Common myeloid progenitor, CD34-positive (primary cell): Measurements from ENCODE around the gene GSTO1.

Source experiments
- CTCF ChIA-PET: fragments of 350-600 bp; sonication (Branson Sonifier 250); formaldehyde crosslinking; loops from one replicate; lab custom pipeline; 2021; ENCODE audit warnings: antibody characterized with exemption; lab: Charles Lee
- POLR2A ChIA-PET: fragments of 350-600 bp; sonication (Branson Sonifier 250); formaldehyde crosslinking; loops from one replicate; lab custom pipeline; 2021; ENCODE audit warnings: antibody characterized with exemption; lab: Charles Lee
- DNase-seq, 3 donors: peaks; one replicate each; pipeline versions ENCODE4 v3.0.0 to v3.0.0-alpha.2; 2013
- H3K27ac ChIP-seq, 2 experiments: 1 replicate in 1 of 2; 2 replicates in 1 of 2; pipeline ENCODE4 v1.7.0; 2013; ENCODE audit warnings: inconsistent platforms in 2 of 2, low read length in 2 of 2, mild to moderate bottlenecking in 2 of 2, low read depth in 1 of 2, moderate library complexity in 1 of 2; ENCODE audit not compliant: severe bottlenecking in 2 of 2, insufficient read depth in 1 of 2, poor library complexity in 1 of 2
- H3K27me3 ChIP-seq, 5 experiments: replicated peaks in 2 of 5; 1 replicate in 3 of 5; 2 replicates in 2 of 5; pipeline versions ENCODE4 v1.6.1 to v1.7.0; 2013; ENCODE audit warnings: low read length in 4 of 5, mild to moderate bottlenecking in 2 of 5, moderate library complexity in 2 of 5, inconsistent platforms in 1 of 5; ENCODE audit not compliant: insufficient read depth in 5 of 5, control insufficient read depth in 4 of 5
- H3K36me3 ChIP-seq, 4 experiments: 1 replicate in 2 of 4; 2 replicates in 2 of 4; pipeline versions ENCODE4 v1.6.1 to v1.7.0; 2013; ENCODE audit warnings: low read length in 3 of 4, control low read depth in 1 of 4, mild to moderate bottlenecking in 1 of 4; ENCODE audit not compliant: control insufficient read depth in 4 of 4, insufficient read depth in 4 of 4
- H3K4me1 ChIP-seq, 4 experiments: 1 replicate in 3 of 4; 2 replicates in 1 of 4; pipeline versions ENCODE4 v1.6.1 to v1.7.1; 2013; ENCODE audit warnings: low read length in 3 of 4, mild to moderate bottlenecking in 3 of 4, control low read depth in 1 of 4, inconsistent platforms in 1 of 4, moderate library complexity in 1 of 4; ENCODE audit not compliant: control insufficient read depth in 4 of 4, insufficient read depth in 4 of 4; ENCODE audit errors: control extremely low read depth in 1 of 4
- H3K4me3 ChIP-seq, 7 experiments: 1 replicate in 4 of 7; 2 replicates in 3 of 7; pipeline versions ENCODE4 v1.5.1 to v1.7.0; 2013; ENCODE audit warnings: mild to moderate bottlenecking in 7 of 7, low read length in 6 of 7, moderate library complexity in 6 of 7, inconsistent platforms in 2 of 7, low read depth in 2 of 7, control low read depth in 1 of 7; ENCODE audit not compliant: insufficient read depth in 4 of 7, control insufficient read depth in 1 of 7; ENCODE audit errors: extremely low read depth in 1 of 7
- H3K9me3 ChIP-seq, 5 experiments: 1 replicate in 4 of 5; 2 replicates in 1 of 5; pipeline versions ENCODE4 v1.6.1 to v1.7.1; 2013; ENCODE audit warnings: low read length in 4 of 5, mild to moderate bottlenecking in 2 of 5, inconsistent platforms in 1 of 5, low read depth in 1 of 5, moderate library complexity in 1 of 5; ENCODE audit not compliant: control insufficient read depth in 4 of 5, insufficient read depth in 2 of 5; ENCODE audit errors: control extremely low read depth in 1 of 5
- WGBS: methylation state at CpG from one replicate; pipeline ENCODE4 v1.1.5; 2013; ENCODE audit not compliant: insufficient coverage; 5-methylcytosine and 5-hydroxymethylcytosine counted together

Gene GSTO1

DNA sequence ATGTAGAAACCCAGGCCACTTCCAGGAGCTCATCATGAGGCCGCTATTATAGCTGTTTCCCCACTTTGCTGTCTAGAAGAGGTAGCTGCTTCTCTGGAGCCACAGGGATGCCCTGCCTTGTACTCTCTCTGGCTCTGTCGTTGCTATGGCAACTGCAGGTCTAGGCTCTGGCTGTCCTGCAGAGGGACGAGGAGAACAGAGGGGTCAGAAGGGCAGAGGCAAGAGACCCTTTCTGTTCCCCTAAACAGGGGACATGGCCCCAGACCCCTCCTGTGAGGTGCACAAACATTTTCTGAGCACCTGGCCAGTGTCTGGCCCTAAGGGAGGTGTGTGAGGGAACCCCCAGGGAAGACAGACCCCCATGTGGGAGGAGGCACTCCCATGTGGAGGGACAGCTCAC, 52.2 kb downstream of the GSTO1 start:
- POLR2A ChIA-PET, result no interaction called here
- no peak overlapping the region for H3K27ac ChIP-seq
- H3K36me3 ChIP-seq, result peaks cover 0 to 16% (median 5%) of the 10 kb centered on the region in 4 experiments
- 94% methylated on average over 2 of the region's 3 CpGs for WGBS
- H3K9me3 ChIP-seq, result no peaks in the 10 kb centered on the region
- CTCF ChIA-PET, result interaction anchor here (1.5 to 6.9 kb wide), 10 partner anchors 7 to 42 kb away, joined by 5 to 191 read pairs (median 20); partner anchors contain the start of genes CFAP58 and ITPRIP
- no peak overlapping the region for H3K4me3 ChIP-seq
- H3K27me3 ChIP-seq, result no peaks in the 10 kb centered on the region
- peaks cover 6 to 13% (median 7%) of the 10 kb centered on the region in 4 experiments for H3K4me1 ChIP-seq
- DNase-seq, result no peak

DNA sequence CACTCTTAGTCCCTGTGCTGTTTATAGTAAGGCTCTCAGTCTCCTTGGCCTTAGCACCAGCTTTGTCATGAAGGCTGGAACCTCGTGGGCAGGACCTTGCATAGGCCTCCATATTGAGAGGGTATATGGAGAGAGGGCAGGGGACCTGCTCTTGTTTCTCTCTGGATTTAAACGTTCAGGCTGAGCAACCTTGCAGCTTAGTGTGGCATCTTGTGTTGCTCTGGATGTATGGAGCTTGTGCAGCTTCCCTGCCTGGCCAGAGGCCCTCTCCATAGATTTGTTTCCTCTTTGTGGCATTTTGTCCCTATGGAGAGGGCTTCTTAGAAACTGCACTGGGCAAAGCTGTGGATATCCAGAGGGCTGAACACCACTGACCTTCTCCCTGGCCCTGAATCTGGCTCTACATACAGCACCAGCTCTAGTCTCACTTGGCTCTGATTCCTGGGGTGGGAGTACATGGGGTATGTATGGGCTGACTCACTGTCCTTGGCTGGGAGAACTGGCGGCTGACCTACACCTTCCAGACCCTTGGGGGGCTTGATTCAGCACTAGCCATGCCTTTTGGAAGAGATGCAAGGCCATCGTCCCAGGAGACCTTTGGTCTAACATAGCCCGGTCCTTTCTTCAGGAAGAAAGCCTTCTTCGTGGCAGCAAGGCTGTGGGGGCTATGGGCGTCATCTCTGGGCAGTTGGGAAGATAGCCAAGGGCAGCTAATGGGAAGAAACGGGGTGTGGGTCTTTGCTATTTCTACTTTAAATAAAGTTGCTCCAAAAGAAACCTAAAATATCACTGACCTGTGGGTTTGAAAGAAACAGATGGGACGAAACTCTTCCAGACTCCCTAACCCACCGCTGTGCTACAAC, 53.1 kb downstream of the GSTO1 start:
- no peak overlapping the region for H3K27ac ChIP-seq
- CTCF ChIA-PET, result interaction anchor here (2.7 to 6.9 kb wide), 8 partner anchors 6 to 41 kb away, joined by 10 to 191 read pairs (median 24); partner anchors contain the start of genes CFAP58 and ITPRIP
- peaks cover 0 to 26% (median 7%) of the 10 kb centered on the region in 4 experiments for H3K36me3 ChIP-seq
- H3K4me1 ChIP-seq, result peaks cover 9 to 22% (median 16%) of the 10 kb centered on the region in 4 experiments
- no peaks in the 10 kb centered on the region for H3K27me3 ChIP-seq
- POLR2A ChIA-PET, result no interaction called here
- H3K9me3 ChIP-seq, result no peaks in the 10 kb centered on the region
- no peak overlapping the region for H3K4me3 ChIP-seq
- no peak for DNase-seq
- 90% methylated on average over 7 of the region's 10 CpGs for WGBS

DNA sequence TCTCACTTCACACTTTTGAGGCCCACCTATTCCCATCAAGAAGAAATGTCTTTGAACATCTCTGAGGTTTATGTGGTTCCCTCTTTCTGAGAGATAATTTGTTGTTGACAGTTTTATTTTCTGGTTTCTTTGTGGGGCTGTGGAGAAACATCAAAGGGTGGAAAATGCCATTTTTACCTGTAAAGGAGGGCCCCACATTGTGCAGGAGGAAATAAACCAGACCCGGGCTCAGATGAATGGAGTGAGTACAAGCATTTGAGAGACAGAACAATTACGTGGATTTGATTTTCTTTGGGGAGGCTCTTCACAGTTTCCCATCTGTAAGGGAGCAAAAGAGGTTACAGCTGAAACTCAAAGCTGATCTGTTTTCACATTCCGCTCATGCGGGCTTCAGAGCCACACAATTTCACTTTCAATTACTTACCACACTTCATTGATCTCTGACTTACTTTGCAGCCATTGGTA, 53.8 kb downstream of the GSTO1 start:
- peaks cover 9 to 27% (median 20%) of the 10 kb centered on the region in 4 experiments for H3K4me1 ChIP-seq
- no peak overlapping the region for H3K27ac ChIP-seq
- DNase-seq, result no peak

DNA sequence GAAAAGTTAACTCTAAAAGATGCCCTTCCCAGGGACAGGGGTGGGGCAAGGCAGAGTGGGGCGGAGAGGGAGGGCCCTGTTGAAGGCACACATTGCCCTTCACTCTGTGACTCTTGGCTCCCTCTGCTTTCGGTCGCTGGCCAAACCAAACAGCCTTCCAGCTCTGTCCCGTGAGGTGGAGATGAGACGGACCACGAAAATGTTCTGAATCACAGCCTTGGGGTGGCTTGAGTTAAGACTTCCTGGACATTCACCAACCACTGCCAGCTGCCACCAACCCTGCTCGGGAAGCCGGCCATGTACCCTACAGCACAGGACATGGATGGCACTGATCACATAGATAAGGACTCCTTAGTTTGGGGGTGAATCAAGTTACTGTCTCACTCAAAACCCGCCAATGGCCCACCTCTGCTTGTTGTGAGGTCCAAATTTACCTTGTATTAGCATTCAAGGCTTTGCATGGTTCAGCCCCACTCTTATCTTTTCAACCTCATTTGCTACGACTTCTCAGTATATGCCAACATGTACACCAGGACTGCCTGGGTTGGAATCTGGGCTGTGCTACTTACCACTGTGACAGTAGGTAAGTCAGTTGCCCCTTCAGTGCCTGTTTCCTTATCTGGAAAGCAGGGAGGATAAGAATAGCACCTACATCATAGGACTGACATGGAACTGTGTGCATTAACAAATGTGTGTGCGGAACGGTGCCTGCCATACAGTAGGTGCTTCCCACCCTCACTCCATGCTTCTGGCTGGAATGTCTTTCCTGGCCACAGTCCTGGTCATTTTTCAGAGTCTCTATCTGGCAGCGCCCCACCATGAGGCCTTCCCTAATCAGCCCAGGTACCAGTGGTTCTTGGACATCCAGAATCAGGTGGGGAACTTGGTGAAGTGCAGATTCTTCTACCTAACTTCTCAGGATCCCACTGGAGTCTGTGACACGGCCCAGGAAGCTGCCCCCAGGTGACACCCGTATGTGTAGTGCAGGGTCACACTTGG, 55.6 kb downstream of the GSTO1 start:
- no peaks in the 10 kb centered on the region for H3K27me3 ChIP-seq
- CTCF ChIA-PET, result interaction anchor here (1.0 to 8.9 kb wide), 10 partner anchors 5 to 41 kb away, joined by 3 to 75 read pairs (median 5); no protein-coding TSS in a partner anchor
- no peaks in the 10 kb centered on the region for H3K9me3 ChIP-seq
- WGBS, result 93% methylated on average over 12 of the region's 15 CpGs
- H3K4me1 ChIP-seq, result peaks cover 9 to 27% (median 20%) of the 10 kb centered on the region in 4 experiments
- peaks cover 4 to 50% (median 31%) of the 10 kb centered on the region in 4 experiments for H3K36me3 ChIP-seq
- no peak for DNase-seq
- POLR2A ChIA-PET, result no interaction called here
- no peak overlapping the region for H3K27ac ChIP-seq
- H3K4me3 ChIP-seq, result no peak overlapping the region

More for the DNA sequence above, 53.8 kb downstream of the GSTO1 start:
- H3K9me3 ChIP-seq, result no peaks in the 10 kb centered on the region
- no peaks in the 10 kb centered on the region for H3K27me3 ChIP-seq
- CTCF ChIA-PET, result interaction anchor here (2.0 to 6.9 kb wide), 6 partner anchors 8 to 40 kb away, joined by 6 to 191 read pairs (median 20); partner anchors contain the start of genes CFAP58 and ITPRIP
- H3K4me3 ChIP-seq, result no peak overlapping the region
- peaks cover 0 to 32% (median 13%) of the 10 kb centered on the region in 4 experiments for H3K36me3 ChIP-seq
- POLR2A ChIA-PET, result no interaction called here
- WGBS, result 90% methylated on average over 4 of the region's 4 CpGs

DNA sequence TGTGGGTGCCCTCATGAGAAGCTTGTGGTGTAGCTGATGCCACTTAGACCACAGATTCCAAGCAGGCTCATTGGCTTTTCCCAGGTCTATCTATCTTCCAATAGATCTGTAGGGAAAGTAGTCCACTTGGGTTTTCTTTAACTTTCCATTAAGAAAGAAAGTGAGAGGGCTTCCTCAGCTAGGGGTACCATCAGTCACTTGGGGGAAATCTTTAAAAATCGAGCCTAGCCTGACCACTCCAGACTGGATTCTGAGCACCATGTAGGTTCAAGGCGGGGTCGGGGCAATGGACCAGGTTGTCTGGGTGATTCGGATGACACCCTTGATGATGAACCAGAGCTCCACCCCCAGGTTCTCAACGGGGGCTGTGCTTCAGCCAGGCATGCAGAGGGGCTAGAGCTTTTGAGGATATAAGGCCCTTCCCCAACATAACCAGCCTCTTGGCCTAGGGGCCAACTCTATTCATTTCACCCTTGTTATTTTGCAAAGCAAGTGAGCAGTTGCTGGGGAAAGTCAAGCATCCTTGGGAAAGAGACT, 56.6 kb downstream of the GSTO1 start:
- CTCF ChIA-PET, result interaction anchor here (0.7 to 8.9 kb wide), 16 partner anchors 6 to 42 kb away, joined by 3 to 75 read pairs (median 4); partner anchors contain the start of gene CFAP58
- H3K4me3 ChIP-seq, result no peak overlapping the region
- H3K4me1 ChIP-seq, result peaks cover 8 to 22% (median 20%) of the 10 kb centered on the region in 4 experiments
- H3K36me3 ChIP-seq, result peaks cover 4 to 60% (median 36%) of the 10 kb centered on the region in 4 experiments
- no peaks in the 10 kb centered on the region for H3K9me3 ChIP-seq
- no peaks in the 10 kb centered on the region for H3K27me3 ChIP-seq
- 86% methylated on average over 1 of the region's 5 CpGs for WGBS
- H3K27ac ChIP-seq, result no peak overlapping the region
- POLR2A ChIA-PET, result no interaction called here
- DNase-seq, result no peak
